ENCODE data around the gene DYNC2LI1. TPM values are rescaled to one million over a fixed set of nuclear protein-coding genes. Genes with fewer than 3 reads are reported as not detected.

DYNC2LI1 gene
- total RNA-seq, 1 donor from 2014 or later = 8.9 TPM

DNA sequence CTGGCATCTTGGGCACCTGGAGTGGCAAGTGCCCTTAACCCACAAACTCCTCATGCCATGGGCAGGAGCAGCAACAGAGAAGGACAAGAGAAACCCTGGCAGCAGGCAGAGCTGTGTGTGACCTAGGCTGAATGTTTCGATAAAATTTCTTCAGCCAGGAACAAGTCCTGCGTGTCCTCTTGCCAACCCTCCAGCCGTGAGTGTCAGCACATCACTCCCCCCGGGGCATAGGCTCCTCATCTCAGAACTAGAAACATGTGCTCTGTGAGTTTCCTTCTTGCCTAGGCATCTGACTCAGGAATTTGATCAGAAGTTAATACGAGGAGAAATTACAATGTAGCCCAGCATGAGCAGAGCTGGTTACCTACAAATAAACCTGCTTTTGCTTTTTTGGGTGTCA, 67.1 kb downstream of the DYNC2LI1 start:
- H3K4me1 Mint-ChIP-seq = no peaks in the 10 kb centered on the region
- no peaks in the 10 kb centered on the region for H3K9me3 Mint-ChIP-seq
- ChIA-PET POLR2A (no interaction called here), CTCF (no interaction called here)
- no peak overlapping the region for H3K27ac Mint-ChIP-seq
- no peaks in the 10 kb centered on the region for H3K27me3 Mint-ChIP-seq
- no peaks in the 10 kb centered on the region for H3K36me3 Mint-ChIP-seq (ENCODE audit: low read depth)
- no peak for DNase-seq
- intact Hi-C loops (cut with micrococcal nuclease) = no loop called here
- no peak for ATAC-seq (ENCODE audit: low read depth)
- no peak for TF ChIP-seq CTCF (IDR thresholded peaks at IDR 0.05)
- H3K4me3 Mint-ChIP-seq = no peak overlapping the region

GRCh38 chr2:43841949-43842865, 68.4 kb downstream of the DYNC2LI1 start:
- DNase-seq (no peak), ATAC-seq (ENCODE audit: low read depth) (no peak)
- no peak overlapping the region for H3K4me3 Mint-ChIP-seq
- no peaks in the 10 kb centered on the region for H3K4me1 Mint-ChIP-seq
- ChIA-PET POLR2A (no interaction called here), CTCF (no interaction called here)
- intact Hi-C loops (cut with micrococcal nuclease) = no loop called here
- no peaks in the 10 kb centered on the region for H3K36me3 Mint-ChIP-seq (ENCODE audit: low read depth)
- no peaks in the 10 kb centered on the region for H3K9me3 Mint-ChIP-seq
- no peaks in the 10 kb centered on the region for H3K27me3 Mint-ChIP-seq
- no peak for TF ChIP-seq CTCF (IDR thresholded peaks at IDR 0.05)
- no peak overlapping the region for H3K27ac Mint-ChIP-seq

DNA sequence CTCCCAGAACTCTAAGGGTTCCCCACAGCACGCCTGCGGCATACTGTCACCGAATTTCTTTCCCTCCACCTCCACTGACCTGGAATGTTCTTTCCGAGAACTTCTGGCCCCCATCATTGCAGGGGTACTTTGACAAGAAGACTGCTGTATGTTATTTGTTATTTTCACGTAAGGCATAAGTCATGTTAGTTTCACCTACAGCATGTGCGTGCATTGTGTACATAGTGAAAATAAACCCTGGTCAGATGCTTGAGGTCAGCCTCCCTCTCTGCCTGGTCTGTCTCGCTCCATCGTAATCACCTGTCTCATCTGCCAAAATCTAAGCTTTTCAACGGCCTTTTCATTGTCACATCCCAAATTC, 69.0 kb downstream of the DYNC2LI1 start:
- Mint-ChIP-seq H3K27ac (no peak overlapping the region), H3K27me3 (no peaks in the 10 kb centered on the region), H3K4me1 (no peaks in the 10 kb centered on the region), H3K36me3 (ENCODE audit: low read depth) (no peaks in the 10 kb centered on the region), H3K9me3 (no peaks in the 10 kb centered on the region), H3K4me3 (no peak overlapping the region)
- CTCF ChIA-PET = no interaction called here
- POLR2A ChIA-PET = no interaction called here
- DNase-seq = no peak
- intact Hi-C loops (cut with micrococcal nuclease) = no loop called here
- no peak for ATAC-seq (ENCODE audit: low read depth)
- no peak for TF ChIP-seq CTCF (IDR thresholded peaks at IDR 0.05)

DNA sequence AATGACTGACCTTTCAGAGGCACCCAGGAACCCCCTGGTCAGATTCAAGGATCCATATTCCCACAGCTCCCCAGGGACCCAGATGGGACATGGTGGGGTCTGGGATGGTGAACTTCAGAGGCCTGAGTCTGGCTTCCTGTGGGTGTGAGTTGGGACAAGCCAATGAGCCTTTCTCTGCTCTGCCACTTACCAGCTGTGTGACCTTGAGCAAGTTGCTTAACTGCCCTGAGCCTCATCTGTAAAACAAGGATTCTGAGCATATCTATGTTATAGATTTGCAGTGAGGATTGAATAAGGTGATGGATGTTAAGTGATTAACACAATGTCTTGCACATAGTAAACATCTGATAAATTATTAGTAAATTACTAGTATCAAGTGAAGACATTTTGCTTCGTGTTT, 71.3 kb downstream of the DYNC2LI1 start:
- no peak overlapping the region for H3K4me3 Mint-ChIP-seq
- intact Hi-C loops (cut with micrococcal nuclease) = no loop called here
- no peaks in the 10 kb centered on the region for H3K27me3 Mint-ChIP-seq
- POLR2A ChIA-PET = no interaction called here
- H3K36me3 Mint-ChIP-seq (ENCODE audit: low read depth) = no peaks in the 10 kb centered on the region
- H3K27ac Mint-ChIP-seq = no peak overlapping the region
- DNase-seq (no peak), ATAC-seq (ENCODE audit: low read depth) (no peak)
- H3K9me3 Mint-ChIP-seq = no peaks in the 10 kb centered on the region
- H3K4me1 Mint-ChIP-seq = peaks cover 4% of the 10 kb centered on the region
- no peak for TF ChIP-seq CTCF (IDR thresholded peaks at IDR 0.05)
- CTCF ChIA-PET = no interaction called here

GRCh38 chr2:43846140-43846793, 72.4 kb downstream of the DYNC2LI1 start:
- TF ChIP-seq CTCF (IDR thresholded peaks at IDR 0.05) = no peak
- intact Hi-C loops (cut with micrococcal nuclease) = no loop called here
- H3K9me3 Mint-ChIP-seq = no peaks in the 10 kb centered on the region
- ATAC-seq (ENCODE audit: low read depth) (no peak), DNase-seq (no peak)
- ChIA-PET POLR2A (no interaction called here), CTCF (no interaction called here)
- H3K4me3 Mint-ChIP-seq = no peak overlapping the region
- no peaks in the 10 kb centered on the region for H3K27me3 Mint-ChIP-seq
- no peak overlapping the region for H3K27ac Mint-ChIP-seq
- H3K36me3 Mint-ChIP-seq (ENCODE audit: low read depth) = no peaks in the 10 kb centered on the region
- peaks cover 4% of the 10 kb centered on the region for H3K4me1 Mint-ChIP-seq
